DOHH2 (cell line): Measurements from ENCODE around the gene CNTD1.

Source experiments
- CTCF ChIP-seq: fragments of 200-600 bp; sonication (generic); IDR thresholded peaks from one replicate; pipeline ENCODE4 v1.5.1; 2014; ENCODE audit warnings: antibody characterized with exemption, mild to moderate bottlenecking, low read depth, low read length; ENCODE audit not compliant: poor library complexity, severe bottlenecking
- EZH2phosphoT487 ChIP-seq: fragments of 200-600 bp; sonication (generic); IDR thresholded peaks from 2 replicates; pipeline ENCODE4 v1.6.1; 2017; ENCODE audit warnings: borderline replicate concordance, mild to moderate bottlenecking, antibody characterized with exemption, low read length, moderate library complexity, mixed read lengths

- TF ChIP-seq CTCF (no peak), EZH2phosphoT487 (no peak)
Observed at GRCh38 chr17:42779936-42780850, 18.5 kb upstream of the CNTD1 start, which contains the start of gene WNK4.
